Stimulated activated naive CD4-positive, alpha-beta T cell (primary cell): ENCODE data around the gene SRF.

Experiments
- DNase-seq, 6 experiments: peaks; one replicate each; lab custom pipeline; 2025; lab: John Stamatoyannopoulos, UW

The SRF gene

DNA sequence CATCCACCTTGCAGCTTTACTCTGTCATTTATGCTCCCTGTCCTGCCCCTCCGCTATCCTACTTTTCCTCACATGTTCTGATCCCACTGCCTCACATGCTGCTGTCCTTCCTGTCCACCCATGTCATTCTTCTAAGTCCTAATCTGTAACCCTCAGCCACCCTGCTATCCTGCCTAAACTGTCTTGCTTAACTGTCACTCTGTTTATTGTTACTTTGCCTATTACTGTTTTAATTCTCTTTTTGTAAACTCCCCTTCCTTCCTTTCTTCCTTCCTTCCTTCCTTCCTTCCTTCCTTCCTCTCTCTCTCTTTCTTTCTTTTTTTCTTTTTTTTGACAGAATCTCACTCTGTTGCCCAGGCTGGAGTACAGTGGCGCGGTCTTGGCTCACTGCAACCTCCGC lies 12.4 kb downstream of the SRF start:
- no peak for DNase-seq

DNA sequence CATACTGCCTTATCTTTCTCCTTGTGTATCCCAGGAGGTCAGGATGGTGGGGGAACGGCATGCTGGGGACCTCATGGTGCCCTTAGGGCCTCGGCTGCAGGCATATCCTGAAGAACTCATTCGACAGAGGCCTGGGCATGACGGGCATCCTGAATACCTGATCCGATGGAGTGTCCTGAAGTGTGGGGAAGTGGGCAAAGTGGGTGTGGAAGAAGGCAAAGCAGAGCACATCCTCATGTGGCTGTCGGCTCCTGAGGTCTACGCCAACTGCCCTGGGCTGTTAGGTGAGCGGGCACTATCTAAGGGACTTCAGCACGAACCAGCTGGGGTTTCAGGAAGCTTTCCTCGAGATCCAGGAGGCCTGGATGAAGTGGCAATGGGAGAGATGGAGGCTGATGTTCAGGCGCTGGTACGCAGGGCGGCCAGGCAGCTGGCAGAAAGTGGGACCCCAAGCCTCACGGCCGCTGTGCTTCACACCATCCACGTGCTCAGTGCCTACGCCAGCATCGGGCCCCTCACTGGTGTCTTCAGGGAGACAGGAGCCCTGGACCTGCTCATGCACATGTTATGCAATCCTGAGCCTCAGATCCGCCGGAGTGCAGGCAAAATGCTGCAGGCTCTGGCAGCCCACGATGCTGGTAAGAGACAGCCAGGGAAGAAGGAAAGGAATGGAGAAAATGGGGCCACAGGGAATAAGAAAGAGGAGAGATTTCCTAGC lies 13.4 kb downstream of the SRF start:
- DNase-seq, result no peak

DNA sequence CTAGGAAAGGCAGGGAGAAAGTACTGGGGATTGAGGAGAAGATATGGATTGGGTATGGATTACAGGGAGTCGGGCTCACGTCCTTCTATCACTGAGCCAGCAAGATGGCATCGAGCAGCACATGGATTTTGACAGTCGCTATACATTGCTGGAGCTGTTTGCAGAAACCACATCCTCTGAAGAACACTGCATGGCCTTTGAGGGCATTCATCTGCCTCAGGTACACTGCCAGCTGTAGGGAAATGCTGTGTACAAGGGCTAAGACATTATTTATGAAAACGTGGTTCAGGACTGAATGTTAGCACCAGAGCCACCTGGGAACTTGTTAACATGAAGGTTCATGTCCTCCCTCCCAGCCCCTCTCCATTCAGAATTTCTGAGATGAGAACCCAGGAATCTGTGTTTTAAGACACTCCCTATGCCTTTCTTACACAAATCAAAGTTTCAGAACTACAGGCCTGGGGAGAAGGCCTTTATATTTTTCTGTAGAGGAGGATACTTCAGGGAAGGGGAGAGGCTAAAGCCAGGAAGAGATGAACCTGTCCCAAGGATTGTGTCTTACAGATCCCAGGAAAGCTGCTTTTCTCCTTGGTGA lies 14.4 kb downstream of the SRF start:
- DNase-seq, result peak in 4 of 6 experiments; percentile 7 to 69 (median 66)

DNA sequence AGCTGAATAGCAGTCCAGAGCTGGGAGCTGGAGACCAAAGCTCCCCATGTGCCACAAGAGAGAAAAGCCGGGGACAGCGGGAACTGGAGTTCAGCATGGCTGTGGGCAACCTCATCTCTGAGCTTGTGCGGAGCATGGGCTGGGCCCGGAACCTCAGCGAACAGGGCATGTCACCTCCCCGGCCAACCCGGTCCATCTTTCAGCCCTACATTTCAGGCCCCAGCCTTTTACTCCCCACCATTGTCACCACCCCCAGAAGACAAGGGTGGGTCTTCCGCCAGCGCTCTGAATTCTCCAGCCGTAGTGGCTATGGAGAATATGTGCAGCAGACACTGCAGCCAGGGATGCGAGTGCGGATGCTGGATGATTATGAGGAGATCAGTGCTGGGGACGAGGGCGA lies 14.9 kb downstream of the SRF start:
- DNase-seq, result no peak

DNA sequence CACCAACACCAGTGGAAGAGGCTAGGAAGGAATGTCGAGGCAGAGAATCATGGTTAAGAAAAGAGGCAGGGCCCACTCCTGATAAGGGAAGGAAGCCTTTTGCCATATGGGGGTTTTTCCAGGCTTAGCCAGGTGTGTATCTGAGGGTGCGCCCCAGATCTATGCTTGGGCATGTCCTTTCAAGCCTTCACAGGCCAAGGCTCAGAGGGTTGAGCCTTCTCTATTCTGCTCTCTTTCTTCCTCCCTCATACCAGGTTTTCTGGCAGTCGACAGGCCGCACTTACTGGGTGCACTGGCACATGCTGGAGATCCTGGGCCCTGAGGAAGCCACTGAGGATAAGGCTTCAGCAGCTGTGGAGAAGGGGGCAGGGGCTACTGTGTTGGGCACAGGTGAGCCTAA lies 15.6 kb downstream of the SRF start:
- DNase-seq, result no peak

DNA sequence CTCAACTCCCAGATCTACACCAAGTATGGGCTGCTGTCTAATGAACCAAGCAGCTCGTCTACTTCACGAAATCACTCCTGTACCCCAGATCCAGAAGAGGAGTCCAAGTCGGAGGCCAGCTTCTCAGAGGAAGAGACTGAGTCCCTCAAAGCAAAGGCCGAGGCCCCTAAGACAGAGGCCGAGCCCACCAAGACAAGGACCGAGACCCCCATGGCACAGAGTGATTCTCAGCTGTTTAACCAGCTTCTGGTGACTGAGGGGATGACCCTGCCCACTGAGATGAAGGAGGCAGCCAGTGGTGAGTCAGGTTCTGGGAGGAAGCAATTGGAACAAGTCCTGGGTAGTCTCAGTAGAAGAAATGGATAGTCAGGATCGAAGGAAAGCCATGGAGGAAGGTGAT lies 16.8 kb downstream of the SRF start:
- DNase-seq, result no peak

DNA sequence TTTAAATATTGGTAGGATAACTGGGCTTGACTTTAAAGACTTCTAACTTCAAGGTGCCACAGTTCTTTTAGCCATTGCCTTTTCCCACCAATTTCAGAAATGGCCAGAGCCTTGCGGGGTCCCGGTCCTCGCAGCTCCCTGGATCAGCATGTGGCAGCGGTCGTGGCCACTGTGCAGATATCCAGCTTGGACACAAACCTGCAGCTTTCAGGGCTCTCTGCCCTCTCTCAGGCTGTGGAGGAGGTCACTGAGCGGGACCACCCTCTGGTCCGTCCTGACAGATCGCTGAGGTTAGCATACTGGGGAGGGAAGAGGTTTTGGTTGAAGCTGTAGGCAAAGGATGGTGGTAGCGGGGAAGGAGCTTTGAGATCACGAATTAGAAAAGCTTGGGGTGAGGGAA lies 17.4 kb downstream of the SRF start:
- no peak for DNase-seq

DNA sequence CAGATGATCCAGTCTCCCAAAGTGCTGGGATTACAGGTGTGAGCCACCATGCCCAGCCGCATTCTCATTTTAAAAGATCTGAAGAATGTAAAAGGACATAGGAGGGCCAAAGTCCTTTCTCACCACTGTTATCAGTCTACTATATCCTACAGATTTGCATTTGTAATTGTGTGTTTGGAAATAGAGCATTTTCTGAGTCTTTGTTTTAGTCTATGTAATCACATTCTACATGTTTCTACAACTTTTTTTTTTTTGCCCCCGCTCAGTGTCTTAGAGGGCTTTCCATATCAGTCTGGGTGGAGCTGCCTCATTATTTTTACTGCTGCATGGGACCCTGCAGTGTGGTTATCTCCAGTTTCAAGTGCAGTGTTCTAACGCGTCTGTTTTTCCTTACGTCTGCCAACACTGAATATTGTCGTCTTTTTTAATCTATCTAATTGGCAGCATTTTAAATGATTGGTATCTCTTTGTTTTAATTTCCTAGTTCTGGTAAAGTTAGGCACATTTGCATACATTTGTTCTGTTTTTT lies 18.8 kb downstream of the SRF start:
- DNase-seq, result no peak

DNA sequence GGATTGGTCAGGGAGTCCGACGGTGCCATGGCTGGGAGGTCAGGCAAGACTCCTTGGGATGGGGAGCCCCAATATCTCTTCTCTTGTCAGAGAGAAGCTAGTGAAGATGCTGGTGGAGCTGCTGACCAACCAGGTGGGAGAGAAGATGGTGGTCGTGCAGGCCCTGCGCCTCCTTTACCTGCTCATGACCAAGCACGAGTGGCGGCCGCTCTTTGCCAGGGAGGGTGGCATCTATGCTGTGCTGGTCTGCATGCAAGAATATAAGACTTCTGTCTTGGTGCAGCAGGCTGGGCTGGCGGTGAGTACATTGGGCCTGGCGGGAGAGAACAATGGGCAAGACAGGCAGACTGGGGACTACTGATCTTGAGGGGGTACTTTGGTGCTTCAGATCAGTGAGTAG lies 21.8 kb downstream of the SRF start:
- no peak for DNase-seq

DNA sequence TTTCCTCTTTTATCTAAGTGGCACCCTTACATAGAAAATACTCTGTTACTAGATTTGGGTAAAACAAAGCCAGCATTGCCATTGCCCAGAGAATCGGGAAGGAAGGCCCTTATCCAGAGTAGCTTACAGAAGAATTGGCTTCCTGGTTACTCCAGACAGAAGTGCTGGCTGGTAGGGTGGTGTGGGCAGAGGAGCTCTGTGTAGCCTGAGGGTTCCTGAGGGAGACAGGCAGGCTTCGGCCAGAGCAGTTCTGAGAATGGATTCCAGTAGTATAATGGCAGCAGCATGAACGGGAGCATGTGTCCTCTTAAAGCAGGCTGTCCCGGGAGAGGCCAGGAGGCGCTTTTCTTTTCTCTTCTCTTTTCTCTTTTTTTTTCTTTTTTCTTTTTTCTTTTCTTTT lies 22.9 kb downstream of the SRF start:
- no peak for DNase-seq

DNA sequence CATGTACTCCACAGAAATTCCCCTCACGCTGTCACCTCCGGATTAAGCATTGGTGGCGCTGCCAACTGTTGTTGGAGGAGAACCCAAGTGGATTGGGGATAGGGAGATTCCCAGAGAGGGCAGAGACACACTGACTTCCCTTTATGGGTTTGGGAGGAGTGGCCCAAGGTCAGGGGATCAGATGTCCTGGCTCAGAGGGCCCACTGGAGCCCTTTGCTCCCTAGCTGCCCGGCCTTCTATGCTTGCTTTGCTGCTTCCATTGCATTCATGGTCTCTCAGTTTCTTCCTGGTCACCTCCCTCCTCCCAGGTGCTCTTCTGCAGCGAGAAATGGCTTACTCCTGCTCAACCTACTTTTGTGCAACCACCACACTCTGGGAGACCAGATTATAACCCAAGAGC lies 25.3 kb downstream of the SRF start:
- DNase-seq, result no peak

DNA sequence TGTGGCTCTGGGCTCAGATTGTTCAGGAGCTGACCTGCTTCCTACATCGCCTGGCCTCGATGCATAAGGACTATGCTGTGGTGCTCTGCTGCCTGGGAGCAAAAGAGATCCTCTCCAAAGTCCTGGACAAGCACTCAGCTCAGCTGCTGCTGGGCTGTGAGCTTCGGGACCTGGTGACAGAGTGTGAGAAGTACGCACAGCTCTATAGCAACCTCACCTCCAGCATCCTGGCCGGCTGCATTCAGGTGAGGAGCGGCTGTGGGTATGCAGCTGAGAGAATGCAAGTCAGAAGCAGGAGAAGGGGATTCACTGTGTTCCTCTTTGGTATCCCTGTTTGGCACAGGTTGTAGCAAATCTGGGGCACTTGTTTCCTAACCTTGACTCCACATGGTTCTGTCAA lies 28.8 kb downstream of the SRF start:
- no peak for DNase-seq

DNA sequence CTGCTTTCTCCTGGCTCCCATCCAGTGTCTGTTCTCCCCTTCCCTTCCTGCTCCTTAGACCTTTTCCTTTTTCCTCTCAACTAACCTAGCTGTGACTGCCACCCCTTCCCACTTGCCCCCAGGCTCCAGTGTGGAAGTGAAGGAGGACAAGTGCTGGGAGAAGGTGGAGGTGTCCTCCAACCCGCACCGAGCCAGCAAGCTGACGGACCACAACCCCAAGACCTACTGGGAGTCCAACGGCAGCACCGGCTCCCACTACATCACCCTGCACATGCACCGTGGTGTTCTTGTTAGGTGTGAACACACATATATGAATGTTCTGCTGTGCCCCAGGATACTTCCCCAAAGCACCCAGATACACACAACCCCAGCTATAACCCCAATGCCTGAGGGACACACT lies 29.5 kb downstream of the SRF start:
- DNase-seq, result no peak

DNA sequence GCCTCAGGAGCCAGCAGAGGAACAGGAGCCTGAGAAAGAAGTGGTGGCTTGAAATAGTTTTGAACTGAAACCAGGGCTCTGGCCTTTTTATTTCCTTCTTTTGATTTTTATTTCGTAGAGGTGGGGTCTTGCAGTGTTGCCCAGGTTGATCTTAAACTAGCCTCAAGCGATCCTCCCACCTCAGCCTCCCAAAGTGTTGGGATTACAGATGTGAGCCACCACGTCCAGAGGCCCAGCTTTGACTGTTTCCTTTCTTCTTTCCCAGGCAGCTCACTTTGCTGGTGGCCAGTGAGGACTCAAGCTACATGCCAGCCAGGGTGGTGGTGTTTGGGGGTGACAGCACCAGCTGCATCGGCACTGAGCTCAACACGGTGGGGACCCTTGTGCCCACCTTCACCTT lies 31.4 kb downstream of the SRF start:
- DNase-seq, result no peak

DNA sequence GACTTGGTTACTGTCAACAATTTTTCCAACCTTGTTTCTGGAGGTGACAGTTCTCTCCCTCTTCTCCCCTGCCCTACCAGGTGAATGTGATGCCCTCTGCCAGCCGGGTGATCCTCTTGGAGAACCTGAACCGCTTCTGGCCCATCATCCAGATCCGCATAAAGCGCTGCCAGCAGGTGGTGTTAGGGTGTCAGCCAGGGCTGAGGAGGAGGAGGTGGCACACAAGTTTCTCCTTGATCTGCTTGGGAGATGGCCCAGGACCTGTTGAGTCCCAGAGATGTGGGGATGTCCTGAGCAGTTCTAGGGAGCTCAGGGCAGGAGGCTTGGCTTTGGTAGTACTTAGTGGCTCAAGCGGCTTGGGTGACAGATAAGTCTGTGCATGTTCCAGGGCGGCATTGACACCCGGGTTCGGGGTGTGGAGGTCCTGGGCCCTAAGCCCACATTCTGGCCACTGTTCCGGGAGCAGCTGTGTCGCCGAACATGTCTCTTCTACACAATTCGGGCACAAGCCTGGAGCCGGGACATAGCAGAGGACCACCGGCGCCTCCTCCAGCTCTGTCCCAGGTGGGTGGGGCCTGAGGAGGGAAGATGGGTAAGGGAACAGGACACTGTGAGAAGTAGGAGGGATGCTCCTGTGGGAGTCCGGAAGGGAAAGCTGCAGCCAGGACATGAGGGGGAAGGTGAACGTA lies 32.1 kb downstream of the SRF start:
- DNase-seq, result no peak

DNA sequence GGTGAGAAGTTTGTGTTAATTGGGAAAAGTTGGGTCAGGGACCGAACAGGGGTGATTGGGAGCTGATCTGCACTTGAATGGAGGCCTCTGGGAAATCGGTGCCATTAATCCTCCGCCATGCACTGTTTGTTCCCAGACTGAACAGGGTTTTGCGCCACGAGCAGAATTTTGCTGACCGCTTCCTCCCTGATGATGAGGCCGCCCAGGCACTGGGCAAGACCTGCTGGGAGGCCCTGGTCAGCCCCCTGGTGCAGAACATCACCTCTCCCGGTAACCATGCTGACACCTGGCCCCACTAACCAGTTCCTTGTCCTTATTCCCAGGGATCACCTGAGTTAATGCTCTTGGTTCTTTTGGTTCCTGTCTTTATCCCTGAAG lies 32.6 kb downstream of the SRF start:
- no peak for DNase-seq

DNA sequence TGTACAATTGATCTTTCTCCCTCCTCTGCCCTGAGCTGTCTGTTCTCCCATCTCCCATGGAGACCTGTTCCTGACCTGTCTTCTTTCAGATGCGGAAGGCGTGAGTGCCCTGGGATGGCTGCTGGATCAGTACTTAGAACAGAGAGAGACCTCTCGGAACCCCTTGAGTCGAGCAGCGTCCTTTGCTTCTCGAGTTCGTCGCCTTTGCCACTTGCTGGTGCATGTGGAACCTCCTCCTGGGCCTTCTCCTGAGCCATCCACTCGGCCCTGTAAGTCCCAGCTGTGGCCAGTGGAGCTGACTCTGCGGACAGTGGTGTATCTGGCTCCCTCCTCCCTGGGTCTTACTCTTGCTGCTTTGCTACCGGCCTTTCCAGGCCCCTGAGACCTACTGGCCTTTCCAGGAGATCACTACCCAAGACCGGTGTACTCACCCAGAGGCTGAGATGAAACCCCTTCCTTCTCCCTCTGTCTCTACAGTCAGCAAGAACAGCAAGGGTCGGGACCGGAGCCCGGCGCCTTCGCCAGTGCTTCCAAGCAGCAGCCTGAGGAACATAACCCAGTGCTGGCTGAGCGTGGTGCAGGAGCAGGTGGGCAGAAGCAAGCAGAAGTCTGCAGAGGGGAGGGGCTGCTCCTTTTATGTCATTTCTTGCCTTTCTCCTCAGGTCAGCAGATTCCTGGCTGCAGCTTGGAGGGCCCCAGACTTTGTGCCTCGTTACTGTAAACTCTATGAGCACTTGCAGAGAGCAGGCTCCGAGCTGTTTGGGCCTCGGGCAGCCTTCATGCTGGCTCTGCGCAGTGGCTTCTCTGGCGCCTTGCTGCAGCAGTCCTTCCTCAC lies 33.4 kb downstream of the SRF start:
- no peak for DNase-seq

DNA sequence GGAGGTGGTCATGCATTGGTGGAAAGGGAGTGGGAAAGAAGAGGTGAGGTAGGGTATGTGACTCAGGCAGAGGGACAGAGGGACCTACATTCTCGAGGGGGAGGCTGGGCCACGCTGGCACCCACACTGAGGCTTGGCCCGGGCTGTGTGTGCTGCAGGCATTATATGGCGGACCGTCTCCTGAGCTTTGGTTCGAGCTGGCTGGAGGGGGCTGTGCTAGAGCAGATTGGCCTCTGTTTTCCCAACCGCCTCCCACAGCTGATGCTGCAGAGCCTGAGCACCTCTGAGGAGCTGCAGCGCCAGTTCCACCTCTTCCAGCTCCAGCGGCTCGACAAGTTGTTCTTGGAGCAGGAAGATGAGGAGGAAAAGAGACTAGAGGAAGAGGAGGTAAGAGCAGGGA lies 34.8 kb downstream of the SRF start:
- DNase-seq, result no peak

DNA sequence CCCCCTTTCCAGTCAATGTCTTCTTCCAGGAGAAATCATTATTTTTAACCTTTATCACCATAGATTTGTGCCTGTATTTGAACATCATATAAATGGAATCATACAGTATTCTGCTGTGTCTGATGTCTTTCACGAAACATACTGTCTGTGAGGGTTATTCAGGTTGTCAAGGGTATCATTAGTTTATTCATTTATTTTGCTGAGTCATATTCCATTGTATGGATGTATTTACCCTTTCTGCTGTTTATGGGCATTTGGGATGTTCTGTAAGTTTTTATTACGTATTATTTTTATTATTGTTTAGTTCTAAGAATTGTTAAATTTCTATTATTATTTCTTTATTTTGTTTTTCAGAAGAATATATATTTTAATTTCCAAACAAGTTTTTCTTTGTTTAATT lies 36.2 kb downstream of the SRF start:
- DNase-seq, result no peak

DNA sequence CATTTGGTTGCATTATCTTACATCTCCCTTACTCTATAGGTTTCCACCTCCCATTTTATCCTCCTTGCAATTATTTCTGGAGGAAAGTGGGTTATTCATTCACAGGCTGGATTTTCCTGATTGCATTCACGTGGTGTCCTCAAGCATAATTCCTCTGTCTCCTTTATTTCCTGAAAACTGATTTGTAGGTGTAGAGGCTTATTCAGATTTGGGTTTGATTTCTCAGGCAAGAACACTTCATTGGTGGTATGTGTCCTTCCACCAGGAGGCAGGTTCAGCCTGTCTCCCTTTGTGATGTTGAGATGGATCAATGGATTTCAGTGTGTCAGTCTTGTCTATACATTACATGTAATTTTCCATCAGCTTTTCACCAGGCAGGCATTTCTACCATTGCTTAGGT lies 40.9 kb downstream of the SRF start:
- DNase-seq, result no peak

DNA sequence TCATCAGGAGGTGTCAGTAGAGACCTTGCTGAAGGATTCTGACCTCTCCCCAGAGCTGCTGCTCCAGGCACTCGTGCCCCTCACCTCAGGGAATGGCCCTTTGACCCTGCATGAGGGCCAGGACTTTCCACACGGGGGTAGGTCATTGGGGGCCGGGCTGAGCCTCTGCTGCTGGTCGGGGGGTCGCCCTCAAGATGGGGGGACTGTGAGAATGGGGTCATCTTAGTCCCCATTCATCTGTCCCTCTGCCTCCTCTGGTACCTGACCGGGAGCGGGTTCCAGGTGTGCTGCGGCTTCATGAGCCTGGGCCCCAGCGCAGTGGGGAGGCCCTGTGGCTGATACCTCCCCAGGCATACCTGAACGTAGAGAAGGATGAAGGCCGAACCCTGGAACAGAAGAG lies 42.4 kb downstream of the SRF start:
- DNase-seq, result no peak

DNA sequence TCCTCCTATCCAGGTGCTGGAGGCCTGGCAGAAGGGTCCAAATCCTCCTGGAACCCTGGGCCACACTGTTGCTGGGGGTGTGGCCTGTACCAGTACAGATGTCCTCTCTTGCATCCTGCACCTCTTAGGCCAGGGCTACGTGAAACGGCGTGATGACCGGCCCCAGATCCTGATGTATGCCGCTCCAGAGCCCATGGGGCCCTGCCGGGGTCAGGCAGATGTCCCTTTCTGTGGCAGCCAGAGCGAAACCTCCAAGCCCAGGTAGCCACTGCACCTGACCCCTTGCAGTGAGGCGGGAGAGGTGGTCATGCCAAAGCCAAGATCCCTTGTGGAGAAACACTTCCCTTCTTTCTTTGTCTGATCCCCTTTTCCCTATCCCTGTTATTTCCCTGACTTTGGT lies 44.0 kb downstream of the SRF start:
- DNase-seq, result no peak

DNA sequence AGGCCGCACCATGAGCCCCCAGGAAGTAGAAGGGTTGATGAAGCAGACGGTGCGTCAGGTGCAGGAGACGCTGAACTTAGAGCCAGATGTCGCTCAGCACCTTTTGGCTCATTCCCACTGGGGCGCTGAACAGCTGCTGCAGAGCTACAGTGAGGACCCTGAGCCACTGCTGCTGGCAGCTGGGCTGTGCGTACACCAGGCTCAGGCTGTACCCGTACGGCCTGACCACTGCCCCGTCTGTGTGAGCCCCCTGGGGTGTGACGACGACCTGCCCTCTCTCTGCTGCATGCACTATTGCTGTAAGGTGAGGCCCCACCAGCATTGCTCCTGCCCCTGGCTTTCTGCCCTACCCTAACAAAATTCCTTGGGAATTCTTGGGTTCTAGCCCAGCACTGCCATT lies 45.1 kb downstream of the SRF start:
- DNase-seq, result no peak
